OCI-LY7 (cell line): ENCODE results near the gene SLC19A3. TPM values are rescaled to one million over a fixed set of nuclear protein-coding genes. Genes with fewer than 3 reads are reported as not detected.

Experiments used
- BruUV-seq: library from RNA; stranded (reverse); fragments of 400-500 nt; replicated peaks from 2 replicates; lab custom pipeline; 2021; lab: Mats Ljungman, UMichigan
- CTCF ChIA-PET: fragments of 300-600 bp; sonication (Branson Sonifier 250); formaldehyde crosslinking; loops from one replicate; lab custom pipeline; 2022; ENCODE audit warnings: antibody characterized with exemption; ENCODE audit not compliant: unreplicated experiment; lab: Charles Lee
- POLR2A ChIA-PET: fragments of 300-600 bp; sonication (Branson Sonifier 250); formaldehyde crosslinking; loops from one replicate; lab custom pipeline; 2022; ENCODE audit warnings: antibody characterized with exemption; lab: Charles Lee
- DNase-seq: peaks from one replicate; pipeline ENCODE4 v3.0.0-alpha.2; 2015; ENCODE audit warnings: low spot score
- H2AFZ ChIP-seq: fragments of 200-600 bp; sonication (generic), shearing (Covaris generic); 2 replicates; pipeline ENCODE4 v1.6.1; 2014; ENCODE audit warnings: mild to moderate bottlenecking, antibody characterized with exemption, low read length, moderate library complexity
- H3K27ac ChIP-seq: fragments of 200-600 bp; sonication (generic); 2 replicates; pipeline ENCODE4 v1.5.1; 2014; ENCODE audit warnings: mixed run types, low read depth, mild to moderate bottlenecking, moderate library complexity, low read length, inconsistent platforms; ENCODE audit not compliant: poor library complexity, severe bottlenecking
- H3K36me3 ChIP-seq: fragments of 200-600 bp; sonication (generic); 2 replicates; pipeline ENCODE4 v1.6.1; 2014; ENCODE audit warnings: mild to moderate bottlenecking, antibody characterized with exemption, low read length, moderate library complexity, mixed read lengths; ENCODE audit not compliant: insufficient read depth
- H3K4me1 ChIP-seq: fragments of 200-600 bp; sonication (generic); 2 replicates; pipeline ENCODE4 v1.5.1; 2014; ENCODE audit warnings: mild to moderate bottlenecking, low read length; ENCODE audit not compliant: insufficient read depth, poor library complexity, severe bottlenecking
- H3K4me2 ChIP-seq: fragments of 200-600 bp; sonication (generic); 2 replicates; pipeline ENCODE4 v1.6.1; 2014; ENCODE audit warnings: mild to moderate bottlenecking, low read length
- H3K4me3 ChIP-seq: fragments of 200-600 bp; sonication (generic); 2 replicates; pipeline ENCODE4 v1.5.1; 2014; ENCODE audit warnings: mild to moderate bottlenecking, low read depth, low read length; ENCODE audit not compliant: poor library complexity, severe bottlenecking
- H3K79me2 ChIP-seq: fragments of 200-600 bp; sonication (generic); 2 replicates; pipeline ENCODE4 v1.6.1; 2016; ENCODE audit warnings: low read depth, mild to moderate bottlenecking, low read length, moderate library complexity, mixed read lengths; ENCODE audit not compliant: insufficient read depth
- H3K9me2 ChIP-seq: fragments of 200-600 bp; sonication (generic); 2 replicates; pipeline ENCODE4 v1.6.1; 2016; ENCODE audit warnings: mild to moderate bottlenecking, low read length, mixed read lengths; ENCODE audit not compliant: insufficient read depth
- H3K9me3 ChIP-seq: fragments of 200-600 bp; sonication (generic); 2 replicates; pipeline ENCODE4 v1.6.1; 2014; ENCODE audit warnings: mild to moderate bottlenecking, mixed run types, low read length, mixed read lengths
- H4K20me1 ChIP-seq: fragments of 200-600 bp; sonication (generic); 2 replicates; pipeline ENCODE4 v1.6.1; 2014; ENCODE audit warnings: mild to moderate bottlenecking, antibody characterized with exemption, low read length, moderate library complexity, mixed read lengths; ENCODE audit not compliant: insufficient read depth
- CTCF ChIP-seq: fragments of 200-600 bp; sonication (generic); conservative IDR thresholded peaks from 2 replicates; pipeline ENCODE4 v1.5.1; 2014; ENCODE audit warnings: mild to moderate bottlenecking, antibody characterized with exemption, low read length, moderate library complexity, mixed read lengths
- EZH2phosphoT487 ChIP-seq: fragments of 200-600 bp; sonication (generic); IDR thresholded peaks from 2 replicates; pipeline ENCODE4 v1.6.1; 2018; ENCODE audit warnings: low read depth, borderline replicate concordance, mild to moderate bottlenecking, mixed run types, antibody characterized with exemption, low read length, moderate library complexity, mixed read lengths
- intact Hi-C: fragments of 100-400 bp; cut with micrococcal nuclease; formaldehyde crosslinking; loops from one replicate; pipeline ENCODE4 v1.10.0; 2022; ENCODE audit not compliant: unreplicated experiment
- total RNA-seq, 2 experiments: library from RNA; depleted of rRNA in 1 of 2; stranded (reverse); fragments of >200 nt in 1 of 2; shearing (Covaris generic) in 1 of 2; gene quantifications; 2 replicates each; pipeline ENCODE4 v1.2.3, GENCODE V29; 2014 to 2022

Gene SLC19A3
- total RNA-seq, 2 experiments from 2014 or later, result not detected

DNA sequence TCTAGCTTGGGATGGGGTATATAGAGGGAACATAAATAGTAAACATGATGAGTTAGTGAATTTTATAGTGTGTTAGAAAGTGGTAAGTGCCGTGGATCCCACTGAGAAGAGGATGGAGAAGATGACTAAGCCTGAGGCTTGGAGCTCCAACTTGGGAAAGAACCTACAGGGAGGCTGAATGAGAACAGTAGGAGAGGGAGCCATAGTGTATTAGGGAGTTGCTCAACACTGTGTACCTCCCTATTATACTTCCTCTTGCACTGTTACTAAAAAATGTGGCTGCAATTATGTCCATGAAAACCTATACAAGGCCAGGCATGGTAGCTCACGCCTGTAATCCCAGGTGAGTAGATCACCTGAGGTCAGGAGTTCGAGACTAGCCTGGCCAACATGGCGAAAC, 2.9 kb upstream of the SLC19A3 start:
- Histone ChIP-seq H3K9me2 (no peaks in the 10 kb centered on the region), H2AFZ (no peak overlapping the region), H3K36me3 (no peaks in the 10 kb centered on the region), H3K4me1 (no peaks in the 10 kb centered on the region), H3K27ac (no peak overlapping the region), H3K4me2 (no peak overlapping the region), H4K20me1 (no peaks in the 10 kb centered on the region), H3K9me3 (no peaks in the 10 kb centered on the region), H3K4me3 (no peak overlapping the region), H3K79me2 (no peaks in the 10 kb centered on the region)
- ChIA-PET CTCF (no interaction called here), POLR2A (no interaction called here)
- DNase-seq, result no peak
- no peak for TF ChIP-seq EZH2phosphoT487
- TF ChIP-seq CTCF, result no peak
- no TSS peak for BruUV-seq
- intact Hi-C loops, result no loop called here

GRCh38 chr2:227719641-227720040, 1.8 kb upstream of the SLC19A3 start:
- Histone ChIP-seq H3K4me2 (no peak overlapping the region), H2AFZ (no peak overlapping the region), H4K20me1 (no peaks in the 10 kb centered on the region), H3K27ac (no peak overlapping the region), H3K4me1 (no peaks in the 10 kb centered on the region), H3K36me3 (no peaks in the 10 kb centered on the region), H3K79me2 (no peaks in the 10 kb centered on the region), H3K4me3 (no peak overlapping the region), H3K9me3 (no peaks in the 10 kb centered on the region), H3K9me2 (no peaks in the 10 kb centered on the region)
- intact Hi-C loops, result no loop called here
- DNase-seq, result no peak
- POLR2A ChIA-PET, result no interaction called here
- TF ChIP-seq EZH2phosphoT487 (no peak), CTCF (no peak)
- CTCF ChIA-PET, result no interaction called here
- BruUV-seq, result no TSS peak

DNA sequence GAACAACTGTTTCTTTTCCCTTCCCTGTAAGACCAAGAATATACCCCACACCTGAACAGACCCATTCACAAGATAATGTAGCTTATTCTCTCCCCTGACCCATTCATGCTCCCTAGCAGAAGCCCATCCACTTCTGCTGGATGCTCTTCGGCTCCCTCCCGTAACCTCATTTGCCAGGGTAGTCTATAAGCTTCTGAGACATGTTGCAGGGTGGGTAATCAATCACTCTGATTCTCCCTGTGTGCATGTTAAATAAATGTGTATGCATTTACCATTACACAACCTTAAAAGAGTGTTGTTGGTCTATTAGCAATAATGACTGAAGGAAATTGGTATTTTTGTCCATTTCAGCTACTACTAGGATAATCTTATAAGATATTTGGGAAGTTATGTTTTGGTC, 1.3 kb downstream of the SLC19A3 start:
- CTCF ChIA-PET, result no interaction called here

More for the DNA sequence above, 1.3 kb downstream of the SLC19A3 start:
- no peak overlapping the region for H3K4me3 ChIP-seq
- TF ChIP-seq CTCF (no peak), EZH2phosphoT487 (no peak)
- H3K4me1 ChIP-seq, result no peaks in the 10 kb centered on the region
- no TSS peak for BruUV-seq
- H3K36me3 ChIP-seq, result no peaks in the 10 kb centered on the region
- H2AFZ ChIP-seq, result no peak overlapping the region
- DNase-seq, result no peak
- no peaks in the 10 kb centered on the region for H3K9me3 ChIP-seq
- no peaks in the 10 kb centered on the region for H4K20me1 ChIP-seq
- no peak overlapping the region for H3K4me2 ChIP-seq
- no peak overlapping the region for H3K27ac ChIP-seq
- intact Hi-C loops, result no loop called here
- no peaks in the 10 kb centered on the region for H3K9me2 ChIP-seq
- H3K79me2 ChIP-seq, result no peaks in the 10 kb centered on the region
- POLR2A ChIA-PET, result no interaction called here
